Measurements from ENCODE around the gene CYTH1.

- TF ChIP-seq EZH2 (IDR thresholded peaks at IDR 0.05; ENCODE audit: insufficient read depth, poor library complexity, severe bottlenecking) (no peak), EZH2phosphoT487 (IDR thresholded peaks at IDR 0.05; ENCODE audit: insufficient read depth, low read depth) (no peak)
Observed at GRCh38 chr17:78788451-78788850, 6.4 kb upstream of the CYTH1 start.

Data from GM23248 (cell line).